NT2/D1 (cell line): ENCODE data around the gene RAB1B.
"Not testable (repeated sequence)": the region's sequence is repeated elsewhere in the genome, so short reads cannot be mapped to it uniquely, and the experiment has no call there.

ENCODE experiments used
- DNase-seq: peaks from one replicate; pipeline ENCODE4 v3.0.0-alpha.2; 2011; ENCODE audit warnings: low read depth, low spot score
- H3K27me3 ChIP-seq: 2 replicates; pipeline ENCODE4 v1.6.0; 2011; ENCODE audit warnings: mild to moderate bottlenecking; ENCODE audit not compliant: insufficient read length, insufficient read depth
- H3K36me3 ChIP-seq: 2 replicates; pipeline ENCODE4 v1.6.1; 2011; ENCODE audit warnings: mild to moderate bottlenecking, low read length, mixed read lengths; ENCODE audit not compliant: insufficient read depth, insufficient read length
- H3K4me1 ChIP-seq: 2 replicates; pipeline ENCODE4 v1.5.1; 2011; ENCODE audit not compliant: insufficient read depth, insufficient read length
- H3K4me3 ChIP-seq: 2 replicates; pipeline ENCODE4 v1.5.1; 2011; ENCODE audit warnings: low read depth; ENCODE audit not compliant: insufficient read length
- H3K9ac ChIP-seq: 2 replicates; pipeline ENCODE4 v1.6.0; 2011; ENCODE audit warnings: low read depth; ENCODE audit not compliant: insufficient read length
- H3K9me3 ChIP-seq: 2 replicates; pipeline ENCODE4 v1.5.1; 2011; ENCODE audit warnings: mild to moderate bottlenecking, low read length; ENCODE audit not compliant: insufficient read depth
- SUZ12 ChIP-seq: IDR thresholded peaks from 2 replicates; pipeline ENCODE4 v1.6.1; 2011; ENCODE audit not compliant: insufficient read length, insufficient read depth; ENCODE audit errors: extremely low read depth
- YY1 ChIP-seq: IDR thresholded peaks from 2 replicates; pipeline ENCODE4 v1.6.1; 2011; ENCODE audit not compliant: insufficient read length, insufficient read depth
- ZNF274 ChIP-seq: IDR thresholded peaks from 2 replicates; pipeline ENCODE4 v1.6.1; 2011; ENCODE audit warnings: mild to moderate bottlenecking, low read depth, low read length

RAB1B gene

GRCh38 chr11:66315498-66315885, 47.1 kb downstream of the RAB1B start:
- peak overlapping the region; percentile 56 for H3K9ac ChIP-seq

DNA sequence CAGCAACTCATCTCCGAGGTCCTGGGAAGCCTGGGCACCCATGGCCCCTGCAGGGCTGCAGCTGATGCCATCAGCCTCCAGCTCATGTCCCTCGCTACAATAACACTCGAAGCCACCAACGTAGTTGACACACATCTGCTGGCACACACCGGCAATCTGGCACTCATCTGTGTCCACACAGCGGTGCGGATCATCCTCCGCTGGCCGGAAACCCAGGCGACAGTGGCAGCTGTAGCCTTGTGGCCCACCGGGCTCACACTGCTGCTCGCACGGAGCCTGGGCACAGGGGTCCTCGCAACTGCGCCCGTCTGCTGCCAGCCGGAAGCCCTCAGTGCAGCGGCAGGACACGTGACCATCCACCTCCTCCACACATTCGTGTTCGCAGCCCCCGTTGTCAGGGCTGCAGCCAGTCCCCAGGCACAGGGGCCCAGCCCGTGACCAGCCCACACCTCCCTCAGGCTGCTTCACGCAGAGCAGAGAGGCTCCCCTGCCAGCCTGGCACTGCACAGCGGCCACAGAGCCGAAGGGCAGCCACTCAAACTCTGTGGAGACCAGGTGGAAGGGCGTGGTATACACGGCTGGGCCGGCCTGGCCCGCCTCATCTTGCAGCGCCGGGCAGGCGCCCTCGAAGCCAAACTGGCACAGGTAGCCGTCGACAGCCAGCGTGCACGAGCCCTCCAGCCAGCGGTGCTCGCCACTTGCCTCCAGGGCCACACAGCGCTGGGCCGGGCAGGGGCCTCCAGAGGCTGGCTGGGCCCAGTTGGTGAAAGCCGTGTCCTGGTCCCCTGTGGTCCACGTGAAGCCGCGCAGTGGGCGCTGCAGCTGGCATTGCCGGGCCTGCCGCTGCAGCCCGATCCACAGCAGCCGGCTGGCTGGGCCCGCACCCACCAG, 47.7 kb downstream of the RAB1B start:
- no peak for DNase-seq

More at GRCh38 chr11:66315498-66315885, 47.1 kb downstream of the RAB1B start:
- H3K36me3 ChIP-seq, result peaks cover 3% of the 10 kb centered on the region
- TF ChIP-seq YY1 (no peak), SUZ12 (no peak)
- H3K9me3 ChIP-seq, result peaks cover 11% of the 10 kb centered on the region; the same call in 1 of the 2 replicates
- H3K4me1 ChIP-seq, result peaks cover 45% of the 10 kb centered on the region
- H3K4me3 ChIP-seq, result no peak overlapping the region
- no peak for DNase-seq
- H3K27me3 ChIP-seq, result peaks cover 19% of the 10 kb centered on the region

DNA sequence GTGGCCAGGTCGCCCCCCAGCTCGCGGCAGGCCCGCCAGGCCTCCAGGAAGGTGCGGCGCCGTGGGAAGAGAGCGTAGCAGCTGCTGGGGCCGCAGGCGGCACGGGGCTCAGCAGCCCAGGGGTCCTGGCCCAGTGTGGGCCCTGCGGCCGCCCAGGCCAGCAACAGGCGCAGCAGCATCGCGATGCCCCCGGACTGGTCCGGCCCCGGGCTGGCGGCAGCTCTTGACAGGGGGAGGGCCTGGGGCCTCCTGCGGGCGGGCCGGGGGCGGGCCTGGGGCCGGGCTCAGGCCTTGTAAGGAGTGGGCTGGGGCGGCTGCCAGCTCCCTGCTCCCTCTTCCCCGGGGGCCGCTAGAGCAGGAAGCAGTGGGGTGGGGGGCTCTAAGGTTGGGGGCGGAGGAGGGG, 48.4 kb downstream of the RAB1B start, which contains the start of gene CD248:
Gene CD248, minus strand, starts transcription at position 196 of the 403 bp plus-strand sequence. Its CDS starts 17 bp downstream, at position 179.
- H3K4me3 ChIP-seq, result peak within 1 kb of the TSS; percentile 8
- H3K27me3 ChIP-seq, result peaks cover 19% of the 10 kb centered on the region
- TF ChIP-seq ZNF274 (no peak), SUZ12 (no peak), YY1 (no peak)
- H3K9me3 ChIP-seq, result peaks cover 11% of the 10 kb centered on the region; the same call in 1 of the 2 replicates
- peaks cover 3% of the 10 kb centered on the region for H3K36me3 ChIP-seq
- no peak for DNase-seq
- peaks cover 41% of the 10 kb centered on the region for H3K4me1 ChIP-seq
- peak within 1 kb of the TSS; percentile 56 for H3K9ac ChIP-seq

More for the DNA sequence above, 47.7 kb downstream of the RAB1B start:
- H3K4me3 ChIP-seq, result no peak overlapping the region
- peaks cover 3% of the 10 kb centered on the region for H3K36me3 ChIP-seq
- peaks cover 42% of the 10 kb centered on the region for H3K4me1 ChIP-seq
- H3K27me3 ChIP-seq, result peaks cover 19% of the 10 kb centered on the region
- peak overlapping the region; percentile 56 for H3K9ac ChIP-seq
- H3K9me3 ChIP-seq, result peaks cover 11% of the 10 kb centered on the region; the same call in 1 of the 2 replicates
- no peak for TF ChIP-seq SUZ12

- H3K4me3 ChIP-seq, result peak overlapping the region; percentile 8
- DNase-seq, result no peak
- H3K27me3 ChIP-seq, result peaks cover 19% of the 10 kb centered on the region
- TF ChIP-seq SUZ12, result no peak
- TF ChIP-seq YY1, result no peak
- TF ChIP-seq ZNF274, result no peak
- H3K9ac ChIP-seq, result peak overlapping the region; percentile 54
- H3K4me1 ChIP-seq, result peaks cover 41% of the 10 kb centered on the region
- H3K36me3 ChIP-seq, result peaks cover 3% of the 10 kb centered on the region
- peaks cover 11% of the 10 kb centered on the region; the same call in 1 of the 2 replicates for H3K9me3 ChIP-seq
These were observed 48.9 kb downstream of the RAB1B start for GRCh38 chr11:66317322-66317722.

- Histone ChIP-seq H3K9me3 (peaks cover 11% of the 10 kb centered on the region; the same call in 1 of the 2 replicates), H3K9ac (peak overlapping the region; percentile 54), H3K4me3 (no peak overlapping the region), H3K27me3 (peaks cover 19% of the 10 kb centered on the region), H3K36me3 (peaks cover 3% of the 10 kb centered on the region), H3K4me1 (peaks cover 41% of the 10 kb centered on the region)
- DNase-seq, result no peak
- TF ChIP-seq ZNF274, result no peak
- TF ChIP-seq SUZ12, result no peak
- TF ChIP-seq YY1, result no peak
These were observed 49.5 kb downstream of the RAB1B start for GRCh38 chr11:66317723-66318599.

DNA sequence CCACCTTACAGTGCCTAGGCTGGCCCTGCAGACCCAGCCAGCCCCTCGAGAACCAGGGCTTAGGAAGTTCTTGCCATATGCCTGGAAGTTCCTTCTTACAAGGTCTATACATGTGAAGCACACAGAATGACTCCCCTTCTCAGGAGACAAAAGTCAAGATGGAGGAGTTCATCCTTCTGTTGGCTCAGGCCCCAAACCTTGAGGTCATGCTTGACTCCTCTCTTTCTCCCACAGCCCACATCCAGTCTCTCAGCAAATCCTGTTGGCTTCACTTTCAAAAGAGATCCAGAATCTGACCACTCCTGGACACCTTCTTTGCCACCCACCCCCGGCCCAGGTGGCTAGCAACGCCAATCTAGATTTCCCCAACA, 50.1 kb downstream of the RAB1B start:
- H3K4me1 ChIP-seq, result peaks cover 41% of the 10 kb centered on the region
- peaks cover 11% of the 10 kb centered on the region; the same call in 1 of the 2 replicates for H3K9me3 ChIP-seq
- TF ChIP-seq YY1, result no peak
- H3K9ac ChIP-seq, result peak overlapping the region; percentile 54
- no peak overlapping the region for H3K4me3 ChIP-seq
- DNase-seq, result no peak
- H3K27me3 ChIP-seq, result peaks cover 19% of the 10 kb centered on the region
- H3K36me3 ChIP-seq, result peaks cover 3% of the 10 kb centered on the region

- H3K9ac ChIP-seq, DNase-seq, H3K36me3 ChIP-seq, H3K4me3 ChIP-seq: not testable (repeated sequence)
- Histone ChIP-seq H3K4me1 (peaks cover 43% of the 10 kb centered on the region), H3K27me3 (peaks cover 16% of the 10 kb centered on the region), H3K9me3 (peaks cover 11% of the 10 kb centered on the region; the same call in 1 of the 2 replicates)
These were observed 51.9 kb downstream of the RAB1B start for GRCh38 chr11:66320289-66320688.

- H3K36me3 ChIP-seq, H3K4me3 ChIP-seq, DNase-seq, H3K9ac ChIP-seq: not testable (repeated sequence)
- Histone ChIP-seq H3K9me3 (peaks cover 11% of the 10 kb centered on the region; the same call in 1 of the 2 replicates), H3K4me1 (peaks cover 43% of the 10 kb centered on the region), H3K27me3 (peaks cover 11% of the 10 kb centered on the region)
These were observed 52.3 kb downstream of the RAB1B start for GRCh38 chr11:66320748-66321147.
